MCF 10A (cell line): ENCODE data around the gene GMPPA. TPM values are rescaled to one million over a fixed set of nuclear protein-coding genes. Genes with fewer than 3 reads are reported as not detected.

Source experiments
- BruUV-seq: library from RNA; stranded (reverse); fragments of 400-500 nt; replicated peaks from 2 replicates; lab custom pipeline; 2021; lab: Mats Ljungman, UMichigan
- CTCF ChIA-PET: fragments of 300-600 bp; sonication (Branson Sonifier 250); formaldehyde crosslinking; extraction: SDS; loops from one replicate; lab custom pipeline; 2021; ENCODE audit warnings: antibody characterized with exemption, inconsistent platforms; lab: Yijun Ruan, JAX
- POLR2A ChIA-PET: fragments of 300-600, 350-650 bp; sonication (Branson Sonifier 250); formaldehyde crosslinking; extraction: SDS; loops from one replicate; lab custom pipeline; 2020; ENCODE audit warnings: antibody characterized with exemption, inconsistent platforms; lab: Yijun Ruan, JAX
- DNase-seq: peaks from one replicate; pipeline ENCODE4 v3.0.0-alpha.2; 2018; ENCODE audit not compliant: unreplicated experiment
- H3K27ac Mint-ChIP-seq: one replicate; pipeline ENCODE4 v1.8.0; 2022; ENCODE audit warnings: mild to moderate bottlenecking, low read depth, mixed read lengths; ENCODE audit not compliant: unreplicated experiment
- H3K27me3 Mint-ChIP-seq: one replicate; pipeline ENCODE4 v1.8.0; 2022; ENCODE audit warnings: mixed read lengths; ENCODE audit not compliant: insufficient read depth, unreplicated experiment
- H3K36me3 Mint-ChIP-seq: one replicate; pipeline ENCODE4 v1.8.0; 2022; ENCODE audit warnings: mild to moderate bottlenecking, moderate library complexity, mixed read lengths; ENCODE audit not compliant: insufficient read depth, unreplicated experiment
- H3K4me1 Mint-ChIP-seq: one replicate; pipeline ENCODE4 v1.8.0; 2022; ENCODE audit warnings: mixed read lengths; ENCODE audit not compliant: insufficient read depth, unreplicated experiment
- H3K4me3 Mint-ChIP-seq: one replicate; pipeline ENCODE4 v1.8.0; 2022; ENCODE audit warnings: mild to moderate bottlenecking, moderate library complexity, mixed read lengths; ENCODE audit not compliant: unreplicated experiment
- H3K9me3 Mint-ChIP-seq: one replicate; pipeline ENCODE4 v1.8.0; 2022; ENCODE audit warnings: mixed read lengths; ENCODE audit not compliant: unreplicated experiment
- intact Hi-C: fragments of 100-400 bp; cut with micrococcal nuclease; formaldehyde crosslinking; loops from 2 replicates; pipeline ENCODE4 v1.14.1; 2022
- total RNA-seq: library from RNA; stranded (reverse); gene quantifications from 2 replicates; pipeline ENCODE4 v1.2.3, GENCODE V29; 2022
- TF ChIP-seq, protein P1 (sequence below): fragments of 200-600 bp; IDR thresholded peaks from one replicate; pipeline ENCODE4 v1.8.0; 2022; ENCODE audit warnings: antibody characterized with exemption, mild to moderate bottlenecking; ENCODE audit not compliant: unreplicated experiment

Gene GMPPA
- total RNA-seq, 1 experiment from 2014 or later = 70.7 TPM

DNA sequence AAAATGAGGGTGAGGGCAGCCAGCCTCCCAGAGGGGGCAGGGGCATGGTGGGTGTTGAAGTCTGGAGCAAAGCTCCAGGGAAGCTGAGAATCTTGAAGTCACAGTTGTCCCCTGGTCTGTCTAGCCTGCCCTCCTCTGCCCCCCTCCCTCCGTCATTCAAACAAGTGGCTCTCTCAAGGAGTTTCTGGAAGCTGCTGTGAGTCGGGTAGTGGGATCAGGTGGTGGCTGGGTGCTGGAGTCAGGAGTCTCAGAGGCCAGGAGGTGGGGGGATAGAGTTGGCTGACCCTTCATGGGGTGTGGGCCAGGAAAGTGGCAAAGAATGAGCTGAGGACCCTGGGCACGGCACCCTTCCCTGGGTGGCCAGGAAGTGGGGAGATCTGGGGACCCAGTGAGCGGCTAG, 15.1 kb downstream of the GMPPA start:
- ChIA-PET POLR2A (interaction anchor here (0.6 to 1.2 kb wide), 2 partner anchors 111 to 152 kb away, joined by 3 to 4 read pairs; no protein-coding TSS in a partner anchor), CTCF (interaction anchor here (0.5 kb wide), 1 partner anchor 219 kb away, joined by 3 read pairs; no protein-coding TSS in a partner anchor)
- Mint-ChIP-seq H3K9me3 (no peaks in the 10 kb centered on the region), H3K27ac (no peak overlapping the region), H3K4me3 (no peak overlapping the region), H3K27me3 (peaks cover 89% of the 10 kb centered on the region), H3K36me3 (no peaks in the 10 kb centered on the region), H3K4me1 (peaks cover 11% of the 10 kb centered on the region)
- BruUV-seq = no TSS peak
- intact Hi-C loops = no loop called here
- DNase-seq = no peak
- TF ChIP-seq, protein P1, sequence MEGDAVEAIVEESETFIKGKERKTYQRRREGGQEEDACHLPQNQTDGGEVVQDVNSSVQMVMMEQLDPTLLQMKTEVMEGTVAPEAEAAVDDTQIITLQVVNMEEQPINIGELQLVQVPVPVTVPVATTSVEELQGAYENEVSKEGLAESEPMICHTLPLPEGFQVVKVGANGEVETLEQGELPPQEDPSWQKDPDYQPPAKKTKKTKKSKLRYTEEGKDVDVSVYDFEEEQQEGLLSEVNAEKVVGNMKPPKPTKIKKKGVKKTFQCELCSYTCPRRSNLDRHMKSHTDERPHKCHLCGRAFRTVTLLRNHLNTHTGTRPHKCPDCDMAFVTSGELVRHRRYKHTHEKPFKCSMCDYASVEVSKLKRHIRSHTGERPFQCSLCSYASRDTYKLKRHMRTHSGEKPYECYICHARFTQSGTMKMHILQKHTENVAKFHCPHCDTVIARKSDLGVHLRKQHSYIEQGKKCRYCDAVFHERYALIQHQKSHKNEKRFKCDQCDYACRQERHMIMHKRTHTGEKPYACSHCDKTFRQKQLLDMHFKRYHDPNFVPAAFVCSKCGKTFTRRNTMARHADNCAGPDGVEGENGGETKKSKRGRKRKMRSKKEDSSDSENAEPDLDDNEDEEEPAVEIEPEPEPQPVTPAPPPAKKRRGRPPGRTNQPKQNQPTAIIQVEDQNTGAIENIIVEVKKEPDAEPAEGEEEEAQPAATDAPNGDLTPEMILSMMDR = no peak

DNA sequence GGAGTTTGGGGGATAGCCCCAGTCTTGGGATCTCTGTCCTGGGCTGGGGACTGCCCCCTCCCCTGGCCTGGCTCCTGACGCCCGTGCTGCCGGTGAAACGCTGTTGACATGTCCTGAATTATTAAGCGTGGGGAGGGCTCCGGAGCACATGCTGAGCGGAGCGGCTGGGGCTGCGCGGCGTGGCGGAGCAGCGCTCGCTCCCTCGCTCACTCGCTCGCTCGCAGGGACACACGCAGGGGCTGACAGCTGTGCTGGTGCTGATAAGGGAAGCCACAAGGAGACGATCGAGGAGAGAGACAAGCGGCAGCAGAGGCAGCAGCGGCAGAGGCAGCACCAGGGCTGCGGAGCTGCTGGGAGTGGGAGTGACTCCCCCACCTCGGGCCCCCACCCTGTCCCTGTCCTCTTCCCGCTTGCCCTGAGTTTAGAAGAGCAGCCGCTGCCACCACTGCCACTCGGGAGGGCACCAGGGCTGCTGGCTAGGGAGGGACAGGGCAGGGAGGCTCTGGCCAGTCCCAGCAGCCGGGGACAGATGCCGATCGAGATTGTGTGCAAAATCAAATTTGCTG, 15.6 kb downstream of the GMPPA start, which contains the start of gene ASIC4:
TSS of gene ASIC4 (plus strand) at position 287 of the 566 bp plus-strand sequence. CDS start at position 530, 243 bp downstream.
- DNase-seq = no peak
- BruUV-seq = no TSS peak
- Mint-ChIP-seq H3K27ac (no peak within 1 kb of the TSS), H3K4me1 (peaks cover 11% of the 10 kb centered on the region), H3K9me3 (no peaks in the 10 kb centered on the region), H3K27me3 (peaks cover 94% of the 10 kb centered on the region), H3K36me3 (no peaks in the 10 kb centered on the region), H3K4me3 (no peak within 1 kb of the TSS)
- ChIA-PET CTCF (no interaction called here), POLR2A (interaction anchor here (1.2 kb wide), 1 partner anchor 112 kb away, joined by 4 read pairs; no protein-coding TSS in a partner anchor)
- TF ChIP-seq, protein P1 = no peak
- intact Hi-C loops = no loop called here

DNA sequence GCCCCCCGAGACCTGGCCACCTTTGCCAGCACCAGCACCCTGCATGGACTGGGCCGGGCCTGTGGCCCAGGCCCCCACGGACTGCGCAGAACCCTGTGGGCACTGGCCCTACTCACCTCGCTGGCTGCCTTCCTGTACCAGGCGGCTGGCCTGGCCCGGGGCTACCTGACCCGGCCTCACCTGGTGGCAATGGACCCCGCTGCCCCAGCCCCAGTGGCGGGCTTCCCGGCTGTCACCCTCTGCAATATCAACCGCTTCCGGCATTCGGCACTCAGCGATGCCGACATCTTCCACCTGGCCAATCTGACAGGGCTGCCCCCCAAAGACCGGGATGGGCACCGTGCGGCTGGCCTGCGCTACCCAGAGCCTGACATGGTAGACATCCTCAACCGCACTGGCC, 16.1 kb downstream of the GMPPA start:
- Mint-ChIP-seq H3K4me3 (no peak overlapping the region), H3K27ac (no peak overlapping the region), H3K36me3 (no peaks in the 10 kb centered on the region), H3K27me3 (peaks cover 95% of the 10 kb centered on the region), H3K4me1 (peaks cover 6% of the 10 kb centered on the region), H3K9me3 (no peaks in the 10 kb centered on the region)
- no TSS peak for BruUV-seq
- ChIA-PET POLR2A (interaction anchor here (0.6 kb wide), 1 partner anchor 53 kb away, joined by 3 read pairs; no protein-coding TSS in a partner anchor), CTCF (interaction anchor here (0.6 kb wide), 1 partner anchor 26 kb away, joined by 3 read pairs; no protein-coding TSS in a partner anchor)
- DNase-seq = no peak
- TF ChIP-seq, protein P1 = no peak
- intact Hi-C loops = no loop called here

DNA sequence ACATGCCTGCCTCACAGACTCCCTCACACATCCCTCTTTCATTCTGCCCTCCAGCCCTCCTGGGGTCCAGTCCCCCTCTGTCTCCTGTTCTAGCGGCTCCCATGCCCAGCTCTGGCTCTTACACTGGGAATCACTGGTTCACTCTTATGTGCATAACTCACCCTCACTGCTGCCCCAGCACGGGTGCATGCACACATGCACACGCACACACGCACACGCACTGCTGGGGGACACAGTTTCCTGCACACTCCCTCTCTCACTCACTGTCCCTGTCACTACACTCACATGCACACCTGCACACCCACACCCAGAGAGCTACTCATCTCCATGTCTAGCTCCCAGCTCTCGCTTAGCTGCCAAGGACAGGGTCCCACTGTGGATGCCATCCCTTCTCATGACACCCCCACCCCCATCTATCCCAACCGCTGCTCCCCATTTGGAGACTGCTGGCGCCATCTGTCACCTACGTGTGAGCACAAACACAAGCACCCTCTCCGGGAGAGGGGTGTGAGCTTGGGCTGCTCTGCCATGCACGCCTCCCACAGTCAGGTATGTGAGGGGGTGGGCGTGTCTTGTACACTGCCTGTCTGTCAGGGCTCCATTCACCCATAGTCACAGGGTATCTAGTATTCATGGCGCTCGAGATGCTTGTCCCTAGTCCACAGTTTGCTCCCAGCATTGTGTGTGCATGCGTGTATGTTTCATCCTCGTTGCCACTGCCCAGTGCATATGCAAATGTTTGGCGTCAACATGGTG, 17.4 kb downstream of the GMPPA start:
- intact Hi-C loops = no loop called here
- ChIA-PET CTCF (interaction anchor here (0.6 to 1.0 kb wide), 5 partner anchors 14 to 114 kb away, joined by 3 to 4 read pairs (median 4); no protein-coding TSS in a partner anchor), POLR2A (no interaction called here)
- TF ChIP-seq, protein P1 = no peak
- Mint-ChIP-seq H3K27ac (no peak overlapping the region), H3K27me3 (peaks cover 83% of the 10 kb centered on the region), H3K9me3 (no peaks in the 10 kb centered on the region), H3K36me3 (no peaks in the 10 kb centered on the region), H3K4me3 (no peak overlapping the region), H3K4me1 (peaks cover 6% of the 10 kb centered on the region)
- no peak for DNase-seq
- BruUV-seq = no TSS peak
